NCI-H2029 treated with DMSO at 0.1 percent for 48 hours (cell line): ENCODE measurements around the gene CCDC149.

ENCODE experiments used
- DNase-seq: peaks from one replicate; lab custom pipeline; 2025; lab: John Stamatoyannopoulos, UW

Gene CCDC149

DNA sequence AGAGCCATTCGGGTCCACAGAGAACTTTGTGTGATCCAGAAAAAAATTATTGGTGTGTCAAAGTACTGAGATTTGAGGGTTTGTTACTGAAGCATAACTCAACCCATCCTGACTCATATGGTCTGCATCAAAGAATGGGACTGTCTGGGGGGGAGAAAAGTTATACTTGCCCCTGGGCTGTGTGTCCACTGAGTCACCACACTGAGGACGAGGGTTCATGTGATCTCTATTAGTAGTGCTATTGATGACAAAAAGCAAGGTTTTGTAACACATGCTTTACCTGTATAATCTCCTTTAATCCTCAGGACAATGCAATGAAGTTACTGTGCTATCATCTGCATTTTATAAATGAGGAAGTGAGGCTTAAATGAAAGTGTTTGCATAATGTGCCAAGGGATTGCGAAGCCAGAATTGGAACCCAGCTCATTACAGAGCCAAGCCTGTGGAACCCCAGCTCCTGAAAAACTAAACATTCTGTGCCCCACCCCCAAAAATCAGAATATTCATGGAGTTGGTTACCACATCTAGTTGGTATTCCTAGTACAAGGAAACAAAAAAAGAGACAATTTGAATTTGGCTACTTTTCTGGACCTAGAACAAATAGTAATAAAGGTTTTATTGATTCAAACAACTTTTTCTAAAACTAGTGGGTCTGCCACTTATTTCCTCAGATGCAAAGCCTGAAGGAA lies 31.2 kb downstream of the CCDC149 start:
- no peak for DNase-seq

DNA sequence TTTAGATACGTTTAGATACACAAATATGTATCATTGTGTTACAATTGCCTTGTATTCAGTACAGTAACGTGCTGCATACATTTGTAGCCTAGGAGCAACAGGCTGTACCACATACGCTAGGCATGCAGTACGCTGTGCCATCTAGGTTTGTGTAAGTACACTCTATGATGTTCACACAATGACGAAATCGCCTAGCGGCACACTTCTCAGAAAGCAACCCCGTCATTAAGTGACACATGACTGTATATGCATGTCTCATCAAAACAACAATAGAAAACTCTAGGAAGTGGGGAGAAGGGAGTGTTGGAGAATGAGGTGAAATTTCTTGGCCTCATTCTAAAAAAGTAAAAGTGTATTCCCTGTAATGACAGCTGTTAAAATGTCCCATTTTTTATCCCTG lies 32.7 kb downstream of the CCDC149 start:
- DNase-seq: no peak

DNA sequence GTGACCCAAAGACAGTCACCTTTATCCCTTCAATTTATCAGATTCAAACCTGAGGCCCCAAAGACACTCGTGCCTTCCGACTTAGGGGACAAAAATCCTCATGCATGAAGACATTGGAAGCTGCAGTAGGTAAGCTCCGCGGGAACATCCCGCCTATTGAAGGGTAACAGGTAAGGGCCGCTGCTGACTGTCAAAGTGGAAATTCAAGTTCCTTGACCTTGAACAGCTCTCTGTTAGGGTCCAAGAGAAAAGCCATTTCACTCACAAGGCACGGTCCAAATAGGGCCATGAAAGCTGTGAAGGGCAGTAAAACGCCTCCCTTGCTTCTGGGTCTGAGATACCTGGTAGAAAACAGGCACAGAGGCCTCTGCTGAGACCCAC lies 34.2 kb downstream of the CCDC149 start:
- no peak for DNase-seq

DNA sequence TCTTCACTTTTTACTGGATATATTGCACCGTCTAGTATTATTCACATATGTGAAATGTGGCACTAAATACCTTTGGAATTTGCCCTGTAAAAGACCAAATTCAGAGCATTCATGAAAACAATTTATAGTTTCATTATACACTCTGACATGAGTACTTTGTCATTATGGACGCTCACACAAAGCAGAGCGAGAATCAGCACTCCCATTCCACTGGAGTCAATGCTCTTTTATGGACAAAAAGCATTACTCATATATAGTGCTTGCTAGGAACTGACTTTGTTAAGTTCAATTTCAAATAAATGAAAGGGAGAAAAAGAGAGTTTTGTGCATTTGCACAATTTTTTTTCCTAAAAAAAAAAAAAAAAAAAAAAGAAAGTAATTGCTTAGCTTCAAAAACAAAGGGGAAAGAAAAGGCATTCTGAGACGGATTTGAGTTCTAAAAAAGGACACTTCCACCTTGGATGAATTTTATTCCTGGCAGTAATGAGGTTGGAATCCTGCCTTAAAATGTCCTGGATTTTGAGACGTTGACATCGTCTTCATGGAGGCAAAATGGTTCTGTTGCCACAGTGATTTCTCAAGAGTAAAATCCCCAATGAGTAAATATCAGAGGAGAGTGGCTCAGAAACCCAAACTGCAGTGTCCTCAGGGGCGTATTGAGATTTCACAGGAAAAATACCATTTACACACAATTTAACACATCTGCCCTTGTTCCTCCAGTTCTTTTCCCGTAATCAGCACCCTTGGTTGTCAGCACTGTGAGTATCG lies 34.8 kb downstream of the CCDC149 start:
- DNase-seq: no peak

DNA sequence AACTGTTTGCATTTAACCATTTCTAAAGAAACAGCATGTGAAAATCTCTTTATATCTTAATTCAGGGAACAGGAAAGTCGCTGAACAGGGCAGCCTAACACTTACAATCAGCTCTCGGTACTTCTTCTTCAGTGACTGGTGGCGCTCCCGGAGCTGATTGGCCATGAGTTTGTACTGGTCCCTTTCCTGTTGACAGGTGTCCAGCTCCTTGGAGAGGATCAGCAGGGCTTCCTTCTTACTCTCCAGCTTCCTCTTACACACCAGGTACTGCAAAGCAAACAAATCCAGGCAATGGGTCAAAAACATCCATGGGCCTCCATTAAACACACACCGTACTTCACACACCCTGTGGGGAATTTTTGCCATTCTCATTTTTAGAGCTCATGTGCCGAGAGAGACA lies 36.4 kb downstream of the CCDC149 start:
- DNase-seq: no peak

DNA sequence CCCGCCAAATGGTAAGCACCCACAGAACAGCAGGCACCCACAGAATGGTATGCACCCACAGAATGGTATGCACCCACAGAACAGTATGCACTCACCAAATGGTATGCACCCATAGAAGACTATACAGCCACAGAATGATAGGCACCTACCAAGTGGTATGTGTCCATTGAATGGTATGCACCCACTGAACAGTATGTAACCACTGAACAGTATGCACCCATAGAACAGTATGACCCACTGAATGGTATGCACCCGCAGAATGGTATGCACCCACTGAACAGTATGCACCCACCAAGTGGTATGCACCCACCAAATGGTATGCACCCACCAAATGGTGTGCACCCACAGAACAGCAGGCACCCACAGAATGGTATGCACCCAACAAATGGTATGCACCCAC lies 40.1 kb downstream of the CCDC149 start:
- no peak for DNase-seq

DNA sequence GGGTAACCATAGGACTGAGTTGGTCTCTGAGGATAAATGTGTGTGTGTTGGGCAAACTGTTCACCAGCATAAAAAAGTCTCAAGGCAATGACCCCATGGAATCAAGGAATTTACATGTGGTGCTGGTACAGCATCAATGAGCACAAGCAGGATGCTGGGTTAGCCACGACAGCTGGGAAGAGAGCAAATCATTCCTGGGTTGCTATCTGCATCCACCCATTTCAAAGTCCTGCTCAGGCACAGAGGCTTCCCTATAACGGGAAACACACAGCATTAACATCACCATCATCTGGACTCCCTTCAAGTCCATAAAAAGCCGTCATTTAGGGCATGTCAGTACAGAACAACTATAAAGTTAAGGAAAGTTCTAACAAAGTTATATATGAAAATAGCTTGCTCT lies 41.6 kb downstream of the CCDC149 start:
- no peak for DNase-seq

DNA sequence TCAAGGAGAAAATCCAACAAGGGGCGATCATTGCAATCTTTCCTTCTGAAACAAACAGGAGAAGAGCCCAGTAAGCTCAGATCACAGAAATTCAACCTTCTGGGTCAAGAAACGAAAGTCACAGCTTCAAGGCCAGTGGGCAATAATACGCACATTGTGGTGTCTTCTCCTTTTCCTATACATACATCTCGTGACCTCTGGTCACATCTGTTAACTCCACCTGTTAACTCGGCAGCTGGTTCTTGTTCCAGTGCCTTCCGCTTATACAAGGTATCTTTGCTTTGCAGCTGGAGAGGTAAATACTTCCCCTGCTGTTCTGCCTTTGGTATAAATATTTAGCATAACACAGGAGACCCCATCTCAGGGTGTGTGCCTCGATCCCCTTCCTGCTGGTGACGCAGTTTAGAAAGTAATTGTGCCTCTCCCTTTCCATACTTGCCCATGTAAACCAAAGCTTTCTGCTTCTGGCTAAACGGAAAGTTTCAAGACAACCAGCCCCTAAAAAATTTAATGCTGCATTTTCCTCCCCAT lies 45.0 kb downstream of the CCDC149 start:
- DNase-seq: no peak

DNA sequence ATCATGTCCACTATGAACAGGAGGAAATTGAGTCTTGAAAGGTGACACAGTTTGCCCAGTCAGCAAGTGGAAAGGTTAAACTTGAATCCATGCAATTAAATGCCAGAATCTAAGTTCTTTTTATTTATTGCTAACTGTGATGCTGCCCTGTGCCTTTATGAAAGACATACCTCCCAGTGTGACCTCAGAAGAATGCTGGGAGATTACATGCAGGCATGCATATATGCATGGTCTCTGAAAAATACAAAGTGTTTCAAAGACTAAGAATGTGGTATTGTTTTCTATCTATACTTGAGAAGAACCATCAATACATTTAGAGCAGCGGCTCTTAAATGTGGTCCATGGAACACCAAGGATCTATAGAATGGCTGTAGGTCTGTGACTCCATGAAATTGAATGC lies 45.6 kb downstream of the CCDC149 start:
- no peak for DNase-seq

DNA sequence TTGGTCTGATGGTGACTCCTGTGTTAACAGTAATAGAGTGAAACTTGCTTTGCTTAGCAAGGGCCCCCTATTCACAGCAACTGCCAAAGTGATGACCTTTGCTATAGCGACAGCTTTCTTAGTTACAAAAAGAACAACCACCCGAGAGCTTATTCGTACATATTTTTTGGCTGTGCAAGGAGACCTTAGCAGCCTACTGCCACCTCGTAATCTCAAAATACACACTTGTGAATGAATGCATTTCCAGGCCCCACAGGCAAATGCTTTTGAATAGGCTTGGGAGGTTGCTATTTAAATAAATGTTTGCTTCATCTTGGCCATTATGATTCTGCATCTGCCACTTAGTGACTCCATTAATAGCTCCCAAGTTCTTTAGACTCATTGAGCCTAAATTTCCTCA lies 47.4 kb downstream of the CCDC149 start:
- DNase-seq: no peak

DNA sequence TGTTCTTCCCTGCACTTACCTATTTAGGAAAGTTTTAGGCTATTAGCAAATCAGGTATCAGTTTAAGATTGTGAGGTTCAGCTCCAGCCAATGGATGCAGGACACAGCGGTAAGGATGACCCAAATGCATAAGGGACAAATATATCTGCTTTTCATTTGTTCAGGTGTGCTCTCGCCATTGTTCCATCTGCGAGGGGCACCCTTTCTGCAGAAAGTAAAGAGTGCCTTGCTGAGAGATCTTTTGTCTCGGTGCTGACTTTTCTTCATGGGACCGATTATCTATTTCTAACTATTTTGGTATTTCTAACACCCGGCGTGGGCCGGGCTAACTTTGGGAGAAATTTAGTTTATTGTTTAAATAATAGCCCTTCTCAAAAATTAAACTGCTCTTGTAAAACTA lies 49.0 kb downstream of the CCDC149 start:
- no peak for DNase-seq

DNA sequence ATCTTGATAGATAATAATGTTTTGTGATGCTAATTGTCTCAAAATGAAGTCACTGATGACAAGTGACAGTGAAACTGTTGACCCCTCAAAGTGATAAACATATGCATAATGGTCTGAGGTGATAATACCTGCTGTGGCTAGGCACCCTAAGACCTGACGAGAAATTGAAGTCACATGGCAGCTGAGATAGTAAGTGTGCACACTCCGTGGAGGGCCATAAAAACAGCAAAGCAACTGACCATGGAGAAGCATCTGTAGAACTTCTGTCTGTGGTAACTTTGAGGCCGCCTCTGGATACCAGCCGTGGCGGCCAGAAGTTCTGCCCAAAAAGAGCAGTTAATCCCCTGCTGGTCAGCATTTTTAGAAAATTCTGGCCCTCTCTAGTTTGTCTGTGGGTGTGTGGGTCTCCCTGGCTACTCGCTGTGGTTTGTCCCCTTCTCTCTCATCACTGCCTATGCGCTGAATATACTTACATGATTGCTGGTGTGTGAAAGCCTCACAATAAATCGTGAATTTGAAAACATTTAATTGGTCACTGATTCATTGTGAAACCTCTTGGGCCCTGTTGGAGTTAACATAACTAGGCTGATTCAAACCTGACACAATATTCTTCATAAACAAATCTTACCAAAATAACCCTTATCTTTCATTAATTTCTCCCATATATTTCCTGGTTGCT lies 50.6 kb downstream of the CCDC149 start:
- no peak for DNase-seq

DNA sequence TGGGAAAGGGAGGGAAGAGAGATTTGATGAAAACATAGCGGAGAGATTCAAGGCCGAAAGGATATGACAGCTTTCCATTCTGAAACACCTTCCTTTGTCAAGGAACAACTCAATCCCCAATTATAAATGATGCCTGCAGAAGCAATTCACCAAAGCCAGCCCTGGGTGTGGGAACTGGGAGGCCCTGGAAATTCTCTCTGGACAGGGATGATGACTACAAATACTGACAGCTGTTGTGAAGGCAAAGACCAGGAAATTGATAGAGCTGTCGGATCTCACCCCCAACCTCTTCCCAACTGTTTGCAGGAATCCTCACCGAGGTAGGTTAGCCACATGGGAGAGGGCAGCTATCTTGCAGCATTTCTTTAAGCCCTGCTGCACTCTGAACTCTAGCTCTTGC lies 54.3 kb downstream of the CCDC149 start:
- no peak for DNase-seq

DNA sequence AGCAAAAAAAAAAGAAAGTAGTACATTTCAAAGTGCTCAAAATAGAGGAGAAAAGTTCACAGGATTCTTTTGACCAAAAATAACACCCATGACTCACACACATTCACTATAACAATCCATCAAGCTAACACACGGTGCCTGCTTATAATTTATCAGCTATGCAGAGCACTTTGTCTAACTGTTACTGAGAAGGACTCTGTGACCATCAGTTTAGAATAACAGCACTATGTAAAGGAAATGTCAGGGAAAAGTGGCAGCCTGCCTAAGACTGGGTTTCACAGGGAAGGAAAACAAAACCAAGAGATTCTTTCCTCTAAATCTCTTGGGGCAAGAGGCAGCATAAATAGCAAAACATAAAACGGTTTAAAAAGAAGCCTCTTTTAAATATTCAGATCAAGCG lies 54.8 kb downstream of the CCDC149 start:
- no peak for DNase-seq

DNA sequence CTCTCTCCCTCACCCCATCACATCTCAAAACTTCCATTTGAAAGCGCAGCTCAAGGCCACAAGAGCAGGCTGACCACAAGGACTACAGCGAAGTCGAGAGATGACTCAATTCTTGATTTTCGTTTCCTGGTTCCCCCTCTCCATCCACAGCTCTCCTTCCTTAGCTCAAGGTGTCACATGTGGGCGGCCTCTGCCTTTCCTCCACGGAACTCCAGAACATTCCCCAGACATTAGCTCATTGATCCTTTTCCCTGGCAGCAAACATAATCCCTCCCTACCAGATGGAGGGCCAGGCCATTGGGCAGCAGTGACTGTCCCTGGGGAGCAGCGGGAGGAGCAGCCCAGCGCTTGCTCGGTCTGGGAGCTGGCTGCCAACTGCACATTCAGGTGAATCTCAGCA lies 56.3 kb downstream of the CCDC149 start:
- no peak for DNase-seq

DNA sequence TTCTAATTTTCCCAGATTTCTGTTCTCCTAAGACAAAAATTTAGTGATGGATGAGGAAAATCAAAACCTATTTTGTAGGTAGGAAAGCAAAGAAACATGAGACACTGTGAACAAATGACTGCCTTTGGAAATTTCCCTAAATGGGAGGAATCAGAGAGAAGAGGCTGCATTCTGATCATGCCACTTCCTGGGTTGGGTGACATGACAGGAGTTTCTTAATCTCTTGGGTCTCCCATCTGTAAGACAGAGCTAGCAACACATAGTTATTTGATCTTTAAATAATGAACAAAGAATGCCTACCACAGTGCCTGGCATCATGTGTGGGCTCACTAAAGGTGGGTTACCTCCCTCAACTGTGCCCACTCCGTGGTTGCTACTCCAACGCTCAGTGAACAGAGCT lies 57.1 kb downstream of the CCDC149 start:
- no peak for DNase-seq

DNA sequence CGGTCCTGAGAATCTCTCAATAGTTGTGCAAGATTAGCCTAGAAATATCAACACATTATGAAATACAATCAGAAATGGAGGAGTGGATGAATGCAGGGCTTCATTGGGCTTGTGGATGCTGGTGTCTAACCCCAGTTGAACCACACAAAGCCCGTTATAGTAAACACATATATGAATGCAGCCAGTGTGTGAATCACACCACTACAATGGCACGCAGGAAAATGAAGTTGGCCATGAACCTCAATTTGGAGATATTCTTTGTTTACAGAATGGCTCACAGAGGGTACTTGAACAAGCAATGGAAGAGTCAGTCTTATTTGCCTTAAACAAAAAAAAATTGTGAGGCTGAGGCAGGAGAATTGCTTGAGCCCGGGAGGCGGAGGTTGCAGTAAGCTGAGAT lies 59.7 kb downstream of the CCDC149 start:
- DNase-seq: no peak

DNA sequence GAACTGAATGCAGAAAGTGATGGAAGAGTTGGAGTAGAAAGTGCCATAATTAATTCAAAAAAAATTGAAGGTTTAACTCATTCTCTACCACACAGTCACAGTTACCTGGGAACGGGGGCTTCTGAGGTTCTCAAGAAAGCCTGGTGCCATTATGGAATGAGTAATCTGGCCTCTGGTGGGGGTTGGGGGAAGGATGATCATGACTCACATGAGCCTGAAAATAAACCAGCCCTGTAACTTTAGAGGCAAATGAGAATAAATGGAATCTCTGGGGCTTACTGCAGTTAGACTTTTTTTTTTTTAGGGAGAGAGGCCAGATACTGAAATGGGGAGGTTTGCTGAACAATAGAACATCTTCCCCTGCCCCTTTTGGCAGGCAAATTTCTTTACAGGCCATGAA lies 62.2 kb downstream of the CCDC149 start:
- DNase-seq: no peak

DNA sequence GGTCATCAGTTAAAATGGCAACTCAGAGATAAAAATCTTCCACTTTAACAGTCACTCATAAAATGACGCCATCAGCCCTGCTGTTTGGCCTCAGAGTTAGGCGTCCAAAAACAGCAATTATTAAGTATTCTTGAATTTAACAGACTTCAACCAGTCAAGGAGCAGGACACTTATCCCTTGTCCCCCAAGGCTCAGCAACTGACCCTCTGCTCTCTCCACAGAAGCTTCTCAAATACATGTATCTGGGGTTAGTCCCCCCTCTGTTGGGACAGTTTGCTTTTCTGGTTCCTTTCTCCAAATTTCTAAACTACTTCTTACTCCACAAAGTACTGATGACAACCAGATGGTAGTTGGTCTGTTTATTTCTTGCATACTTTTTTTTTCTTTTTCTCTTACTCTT lies 63.1 kb downstream of the CCDC149 start:
- DNase-seq: no peak

DNA sequence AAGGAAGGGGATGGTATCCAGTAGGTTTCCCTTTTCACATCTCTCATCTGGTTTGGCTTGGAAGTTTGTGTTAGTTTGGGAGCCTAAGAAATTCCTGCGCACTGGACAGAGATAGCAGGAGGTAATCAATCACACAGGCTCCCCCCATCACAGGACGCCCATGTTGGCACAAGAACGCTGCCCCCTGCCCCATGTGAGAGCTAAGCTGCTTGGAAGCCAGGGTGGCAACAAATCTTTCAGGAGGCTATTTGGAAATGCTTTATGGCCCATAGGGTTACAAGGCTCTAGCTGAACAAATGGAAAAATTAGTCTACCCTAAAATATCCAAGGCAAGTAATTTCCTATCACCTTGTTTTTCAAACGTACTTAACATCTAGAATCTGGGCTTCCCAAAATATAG lies 63.5 kb downstream of the CCDC149 start:
- DNase-seq: no peak

DNA sequence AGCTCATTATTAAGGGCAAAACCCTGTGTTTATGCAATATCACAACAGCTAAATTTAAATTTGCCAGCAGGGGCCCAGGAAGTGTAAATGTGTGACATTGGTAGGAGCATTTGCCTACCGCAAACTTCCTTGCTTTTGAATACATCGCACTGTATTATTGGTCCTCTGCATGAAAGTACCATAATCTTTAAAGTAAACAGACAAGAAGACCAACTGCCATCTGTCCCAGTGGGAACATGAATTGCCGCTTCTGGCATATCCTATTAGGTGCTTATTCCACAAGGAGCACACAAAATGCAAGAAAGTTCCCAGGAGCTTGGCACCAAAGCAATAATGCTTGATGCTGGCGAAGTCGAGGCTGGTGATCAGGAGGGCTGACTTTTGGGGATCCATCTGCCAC lies 66.1 kb downstream of the CCDC149 start:
- DNase-seq: no peak

DNA sequence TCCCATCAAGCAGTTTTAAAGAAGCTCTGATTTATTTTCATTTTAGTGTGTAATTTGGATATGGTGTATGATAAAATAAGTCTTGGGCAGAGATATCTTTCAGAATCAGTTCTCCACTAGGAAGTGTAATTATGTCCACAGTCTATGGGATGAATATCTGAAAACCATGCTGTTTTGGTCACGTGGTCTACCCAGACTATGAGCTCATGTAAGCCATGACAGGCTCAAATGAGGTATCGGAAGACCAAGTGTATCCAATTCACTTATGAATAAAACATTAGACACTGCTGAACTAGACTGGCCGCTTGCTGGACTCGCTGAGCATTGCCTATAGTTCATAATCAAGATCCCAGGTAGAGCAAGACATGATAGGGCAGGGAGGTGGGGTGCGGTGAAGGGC lies 66.9 kb downstream of the CCDC149 start:
- DNase-seq: no peak

DNA sequence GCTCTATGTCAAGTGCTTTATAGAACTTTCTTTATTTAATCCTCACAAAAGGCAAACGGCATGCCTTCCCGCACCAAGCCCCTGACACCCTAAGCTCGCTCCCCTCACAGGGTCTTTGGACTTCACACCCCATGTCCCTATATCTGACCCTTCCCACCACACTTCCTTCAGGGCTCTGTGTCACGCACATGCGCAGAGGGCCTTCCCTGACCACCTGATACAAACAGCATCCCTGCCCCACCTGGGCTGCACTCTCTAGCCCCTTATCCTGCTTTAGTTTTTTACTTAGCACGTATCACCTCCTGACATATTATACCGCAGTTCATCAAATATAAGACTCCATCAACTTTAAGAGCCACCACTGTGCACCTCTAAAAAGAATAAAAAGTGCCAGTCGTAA lies 67.7 kb downstream of the CCDC149 start:
- no peak for DNase-seq
